Fibroblast of lung (primary cell): ENCODE measurements around the gene SEC24D. TPM values are rescaled to one million over a fixed set of nuclear protein-coding genes. Genes with fewer than 3 reads are reported as not detected.

Experiments used
- DNase-seq, 2 donors: peaks; one replicate each; pipeline versions ENCODE4 v3.0.0 to v3.0.0-alpha.2; 2010; ENCODE audit warnings: low read depth in 2 of 2
- H2AFZ ChIP-seq: 2 replicates; pipeline ENCODE4 v1.5.1; 2012; ENCODE audit warnings: low read length, control low read depth, inconsistent platforms
- H3K27ac ChIP-seq: 2 replicates; pipeline ENCODE4 v1.5.1; 2011; ENCODE audit warnings: low read length, control low read depth; ENCODE audit not compliant: insufficient read depth
- H3K27me3 ChIP-seq: 2 replicates; pipeline ENCODE4 v1.5.1; 2011; ENCODE audit warnings: mild to moderate bottlenecking, low read length; ENCODE audit not compliant: control insufficient read depth, insufficient read depth
- H3K36me3 ChIP-seq: 2 replicates; pipeline ENCODE4 v1.5.1; 2011; ENCODE audit warnings: low read length; ENCODE audit not compliant: control insufficient read depth, insufficient read depth
- H3K4me1 ChIP-seq: 2 replicates; pipeline ENCODE4 v1.5.1; 2011; ENCODE audit warnings: low read length; ENCODE audit not compliant: control insufficient read depth, insufficient read depth; ENCODE audit errors: extremely low read depth
- H3K4me2 ChIP-seq: 2 replicates; pipeline ENCODE4 v1.5.1; 2011; ENCODE audit warnings: low read length, control low read depth; ENCODE audit not compliant: insufficient read depth; ENCODE audit errors: extremely low read depth
- H3K4me3 ChIP-seq, 4 experiments: fragments of 200-600 bp in 1 of 4; sonication (generic) in 1 of 4; replicated peaks in 1 of 4; 2 replicates each; pipeline ENCODE4 v1.5.1; 2011 to 2016; ENCODE audit warnings: low read length in 4 of 4, low read depth in 3 of 4, mild to moderate bottlenecking in 3 of 4, control low read depth in 2 of 4, inconsistent platforms in 1 of 4, mixed read lengths in 1 of 4; ENCODE audit not compliant: insufficient read depth in 1 of 4; ENCODE audit errors: control extremely low read depth in 1 of 4
- H3K79me2 ChIP-seq: 2 replicates; pipeline ENCODE4 v1.5.1; 2012; ENCODE audit warnings: mild to moderate bottlenecking, low read length, inconsistent platforms; ENCODE audit not compliant: control insufficient read depth, insufficient read depth
- H3K9ac ChIP-seq: 2 replicates; pipeline ENCODE4 v1.5.1; 2011; ENCODE audit warnings: mild to moderate bottlenecking, low read length, control low read depth; ENCODE audit not compliant: insufficient read depth
- H3K9me3 ChIP-seq: 2 replicates; pipeline ENCODE4 v1.5.1; 2012; ENCODE audit warnings: low read depth, low read length; ENCODE audit not compliant: control insufficient read depth, insufficient read depth
- H4K20me1 ChIP-seq: 2 replicates; pipeline ENCODE4 v1.5.1; 2011; ENCODE audit warnings: low read length; ENCODE audit not compliant: control insufficient read depth, insufficient read depth; ENCODE audit errors: extremely low read depth
- EZH2 ChIP-seq: IDR thresholded peaks from 2 replicates; pipeline ENCODE4 v1.5.1; 2012; ENCODE audit warnings: low read length, control low read depth, mild to moderate bottlenecking; ENCODE audit errors: missing control alignments
- polyA plus RNA-seq, 2 donors: library from polyadenylated mRNA; depleted of rRNA in 1 of 2; stranded (reverse) in 1 of 2; unstranded in 1 of 2; fragments of >200 nt; gene quantifications; 2 replicates each; pipeline ENCODE4 v1.2.1, GENCODE V29; 2011 to 2012; ENCODE audit warnings: missing spikeins in 1 of 2
- total RNA-seq: library from RNA; depleted of rRNA; stranded (reverse); fragments of >200 nt; gene quantifications from 2 replicates; pipeline ENCODE4 v1.2.1, GENCODE V29; 2014
- TF ChIP-seq, protein P1 (sequence below), 2 donors: IDR thresholded peaks in 1 of 2; conservative IDR thresholded peaks in 1 of 2; 1 replicate in 1 of 2; 2 replicates in 1 of 2; pipeline ENCODE4 v1.5.1; 2011 to 2012; ENCODE audit warnings: low read length in 2 of 2, control low read depth in 1 of 2, inconsistent platforms in 1 of 2, low read depth in 1 of 2, mild to moderate bottlenecking in 1 of 2

Gene SEC24D
- total and polyA plus RNA-seq, 2 donors (not counting 1 experiment from before 2014, with no cell fraction given): 64.6 to 105 TPM

DNA sequence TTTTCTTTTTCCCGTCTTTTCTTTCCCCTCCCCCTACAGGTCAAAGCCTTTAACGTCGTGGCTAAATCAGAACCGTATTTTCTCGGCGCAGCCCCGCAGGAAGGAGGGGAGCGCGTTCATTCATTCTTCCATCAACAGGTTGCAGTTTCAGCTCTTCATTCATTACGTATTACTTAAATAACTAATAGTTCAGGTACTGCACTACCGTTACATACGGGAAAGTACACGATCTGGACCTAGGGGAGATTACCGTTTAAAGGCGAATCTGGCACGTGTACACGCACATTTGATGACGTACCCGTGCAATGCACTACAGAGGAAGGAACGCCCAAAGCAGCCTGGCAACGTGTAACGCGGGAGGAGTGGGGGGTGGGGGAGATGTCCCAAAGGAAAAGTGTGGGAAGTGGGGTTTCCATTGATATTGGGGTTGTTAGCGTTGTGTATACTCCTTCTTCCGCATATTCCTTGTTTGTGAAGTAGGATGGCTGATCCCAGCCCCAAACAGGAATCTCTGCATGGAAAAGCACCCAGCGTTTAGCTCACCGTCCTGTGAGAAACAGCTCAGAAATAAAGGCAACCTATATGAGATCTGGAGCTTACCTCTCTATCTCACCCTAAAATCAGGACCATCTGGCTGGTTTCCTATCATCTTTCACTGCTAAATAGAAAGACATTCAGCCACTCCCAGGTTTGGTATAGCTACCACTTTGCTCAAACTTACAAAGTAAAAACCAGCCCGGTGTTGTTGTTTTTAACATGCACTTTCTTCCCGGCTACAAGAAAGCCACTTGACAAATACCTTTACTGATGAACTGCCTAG, 585 bp upstream of the SEC24D start:
- peak; percentile 75 to 80 for DNase-seq
- Histone ChIP-seq H3K4me3 (peak overlapping the region; percentile 57 to 92 (median 75)), H2AFZ (peak overlapping the region; percentile 77), H3K79me2 (peaks cover 43% of the 10 kb centered on the region), H3K4me1 (peaks cover 9% of the 10 kb centered on the region), H4K20me1 (peaks cover 2% of the 10 kb centered on the region), H3K9ac (peak overlapping the region; percentile 99), H3K36me3 (peaks cover 10% of the 10 kb centered on the region), H3K9me3 (no peaks in the 10 kb centered on the region), H3K4me2 (peak overlapping the region; percentile 73), H3K27ac (peak overlapping the region; percentile 98), H3K27me3 (no peaks in the 10 kb centered on the region)
- no peak for TF ChIP-seq EZH2
- TF ChIP-seq, protein P1, sequence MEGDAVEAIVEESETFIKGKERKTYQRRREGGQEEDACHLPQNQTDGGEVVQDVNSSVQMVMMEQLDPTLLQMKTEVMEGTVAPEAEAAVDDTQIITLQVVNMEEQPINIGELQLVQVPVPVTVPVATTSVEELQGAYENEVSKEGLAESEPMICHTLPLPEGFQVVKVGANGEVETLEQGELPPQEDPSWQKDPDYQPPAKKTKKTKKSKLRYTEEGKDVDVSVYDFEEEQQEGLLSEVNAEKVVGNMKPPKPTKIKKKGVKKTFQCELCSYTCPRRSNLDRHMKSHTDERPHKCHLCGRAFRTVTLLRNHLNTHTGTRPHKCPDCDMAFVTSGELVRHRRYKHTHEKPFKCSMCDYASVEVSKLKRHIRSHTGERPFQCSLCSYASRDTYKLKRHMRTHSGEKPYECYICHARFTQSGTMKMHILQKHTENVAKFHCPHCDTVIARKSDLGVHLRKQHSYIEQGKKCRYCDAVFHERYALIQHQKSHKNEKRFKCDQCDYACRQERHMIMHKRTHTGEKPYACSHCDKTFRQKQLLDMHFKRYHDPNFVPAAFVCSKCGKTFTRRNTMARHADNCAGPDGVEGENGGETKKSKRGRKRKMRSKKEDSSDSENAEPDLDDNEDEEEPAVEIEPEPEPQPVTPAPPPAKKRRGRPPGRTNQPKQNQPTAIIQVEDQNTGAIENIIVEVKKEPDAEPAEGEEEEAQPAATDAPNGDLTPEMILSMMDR (conservative IDR thresholded peaks at IDR 0.05 in 1 of 2, IDR thresholded peaks at IDR 0.05 in 1 of 2; ENCODE audit: low read depth in 1 of 2, low read length in 2 of 2): no peak

DNA sequence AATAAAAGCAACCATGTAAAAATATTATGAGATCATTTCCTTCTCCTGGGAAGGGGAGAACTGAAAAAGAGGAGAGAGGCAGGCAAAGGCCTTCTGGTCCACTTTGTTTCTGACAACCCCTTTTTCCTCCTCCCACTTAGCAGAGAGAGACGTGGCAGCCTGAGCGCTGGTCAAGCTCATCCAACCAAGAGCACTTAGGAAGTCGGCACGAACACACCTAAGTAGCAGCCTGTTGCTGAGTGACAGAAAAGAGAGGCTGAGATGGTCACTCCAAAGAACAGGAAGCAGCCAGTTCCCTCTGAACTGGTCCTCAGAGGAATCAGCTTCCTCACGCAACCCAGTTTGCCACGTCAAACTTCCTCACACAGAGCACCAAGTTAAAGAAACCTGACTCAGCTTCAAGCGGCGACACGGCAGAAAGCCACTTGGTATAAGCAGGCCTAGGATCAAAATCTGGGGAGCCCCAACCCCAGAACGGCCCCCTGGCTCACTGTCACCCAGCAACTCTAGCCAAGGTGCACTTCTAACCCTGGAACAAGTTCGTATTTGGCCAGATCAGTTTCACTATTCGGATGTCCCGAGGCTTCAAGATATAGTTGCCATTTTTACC, 861 bp downstream of the SEC24D start:
- H4K20me1 ChIP-seq: peaks cover 2% of the 10 kb centered on the region
- H2AFZ ChIP-seq: no peak overlapping the region
- H3K36me3 ChIP-seq: peaks cover 16% of the 10 kb centered on the region
- H3K79me2 ChIP-seq: peaks cover 58% of the 10 kb centered on the region
- H3K4me3 ChIP-seq: peak overlapping the region; percentile 57 to 98 (median 82)
- no peaks in the 10 kb centered on the region for H3K27me3 ChIP-seq
- H3K4me2 ChIP-seq: peak overlapping the region; percentile 70
- H3K27ac ChIP-seq: peak overlapping the region; percentile 98
- DNase-seq: peak; percentile 82 to 95
- no peaks in the 10 kb centered on the region for H3K9me3 ChIP-seq
- peaks cover 9% of the 10 kb centered on the region for H3K4me1 ChIP-seq
- TF ChIP-seq EZH2: no peak
- TF ChIP-seq, protein P1 (conservative IDR thresholded peaks at IDR 0.05 in 1 of 2, IDR thresholded peaks at IDR 0.05 in 1 of 2; ENCODE audit: low read depth in 1 of 2, low read length in 2 of 2): no peak
- peak overlapping the region; percentile 99 for H3K9ac ChIP-seq

DNA sequence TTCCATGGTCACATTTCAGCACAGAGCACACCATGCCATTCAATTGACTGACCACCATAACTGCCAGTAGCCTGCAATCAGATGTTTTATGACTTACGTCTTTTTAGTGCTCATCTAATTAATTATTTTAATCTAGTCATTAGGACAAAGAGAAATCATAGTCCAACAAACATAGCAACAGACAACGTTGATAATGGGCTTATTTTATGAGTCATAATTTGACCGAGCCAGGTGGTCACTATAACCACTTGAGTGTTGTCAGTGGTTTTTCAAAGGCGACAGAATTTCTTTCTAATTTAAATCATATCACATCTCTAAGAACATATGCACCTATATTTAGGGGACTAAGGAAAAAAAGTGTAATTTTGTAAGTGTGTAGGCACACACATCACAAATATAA, 1.9 kb downstream of the SEC24D start:
- H3K4me1 ChIP-seq: peaks cover 9% of the 10 kb centered on the region
- peak overlapping the region; percentile 98 for H3K27ac ChIP-seq
- peak overlapping the region; percentile 70 for H3K4me2 ChIP-seq
- peaks cover 2% of the 10 kb centered on the region for H4K20me1 ChIP-seq
- H3K27me3 ChIP-seq: no peaks in the 10 kb centered on the region
- peak overlapping the region; percentile 57 to 98 (median 82) for H3K4me3 ChIP-seq
- no peaks in the 10 kb centered on the region for H3K9me3 ChIP-seq
- TF ChIP-seq EZH2: no peak
- TF ChIP-seq, protein P1 (conservative IDR thresholded peaks at IDR 0.05 in 1 of 2, IDR thresholded peaks at IDR 0.05 in 1 of 2; ENCODE audit: low read depth in 1 of 2, low read length in 2 of 2): no peak
- H3K36me3 ChIP-seq: peaks cover 20% of the 10 kb centered on the region
- peak in 1 of 2 donors; percentile 44 for DNase-seq
- peaks cover 66% of the 10 kb centered on the region for H3K79me2 ChIP-seq
- H3K9ac ChIP-seq: no peak overlapping the region
- H2AFZ ChIP-seq: no peak overlapping the region
